ENCODE measurements around the gene EIF3L.

Gene EIF3L

GRCh38 chr22:37905534-37906363 is 56.5 kb downstream of the EIF3L start, which contains the start of gene MICALL1:
Gene MICALL1, plus strand, starts transcription at chr22:37906297. Its CDS starts 126 bp downstream, at chr22:37906423.
- peak; percentile 32 for DNase-seq (ENCODE audit: low spot score)

GRCh38 chr22:37906364-37907008 is 57.3 kb downstream of the EIF3L start:
- DNase-seq (ENCODE audit: low spot score): no peak

DNA sequence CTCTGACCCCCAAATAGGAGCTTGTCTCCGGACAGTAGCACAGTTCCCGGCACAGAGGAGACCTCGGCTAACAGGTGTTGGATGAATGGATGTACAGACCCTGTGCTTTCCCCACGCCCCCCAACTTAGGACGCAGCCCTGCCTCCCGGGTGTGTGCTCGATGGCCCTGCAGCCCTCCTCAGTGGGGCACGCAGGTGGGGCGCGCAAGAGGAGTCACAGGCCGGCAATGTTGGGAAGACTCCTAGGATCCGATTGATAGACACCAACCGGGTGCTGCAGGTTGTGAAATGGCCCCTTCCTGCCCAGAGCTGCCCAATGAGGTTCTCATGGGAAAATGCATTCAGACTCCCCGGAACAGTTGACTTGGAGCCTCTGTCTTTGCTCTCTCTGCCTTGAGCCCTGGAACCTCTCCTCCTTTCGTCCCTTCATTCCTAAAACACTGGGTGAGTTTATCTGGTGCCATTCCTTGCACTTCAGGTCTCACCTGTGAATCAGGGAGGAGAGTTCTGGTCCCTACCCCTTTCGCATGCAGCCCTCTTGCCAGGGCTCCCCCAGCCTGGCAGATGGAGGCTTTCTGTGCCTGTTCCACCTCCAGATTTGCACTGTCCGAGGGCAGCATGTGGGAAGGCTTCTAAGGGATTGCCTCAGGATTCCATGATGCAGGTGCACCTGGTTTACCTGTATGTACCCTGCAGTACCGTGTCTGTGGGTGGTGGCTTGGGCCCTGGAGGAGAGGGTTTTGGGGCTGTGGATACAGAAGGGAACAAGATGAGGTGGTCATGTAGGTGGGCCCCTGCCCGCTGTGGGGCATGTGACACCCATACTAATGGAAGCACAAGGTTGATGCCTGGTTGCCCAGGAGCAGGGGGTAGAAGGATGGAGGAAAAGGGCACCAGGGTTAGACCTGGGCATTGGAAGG is 58.1 kb downstream of the EIF3L start:
- DNase-seq (ENCODE audit: low spot score): no peak

DNA sequence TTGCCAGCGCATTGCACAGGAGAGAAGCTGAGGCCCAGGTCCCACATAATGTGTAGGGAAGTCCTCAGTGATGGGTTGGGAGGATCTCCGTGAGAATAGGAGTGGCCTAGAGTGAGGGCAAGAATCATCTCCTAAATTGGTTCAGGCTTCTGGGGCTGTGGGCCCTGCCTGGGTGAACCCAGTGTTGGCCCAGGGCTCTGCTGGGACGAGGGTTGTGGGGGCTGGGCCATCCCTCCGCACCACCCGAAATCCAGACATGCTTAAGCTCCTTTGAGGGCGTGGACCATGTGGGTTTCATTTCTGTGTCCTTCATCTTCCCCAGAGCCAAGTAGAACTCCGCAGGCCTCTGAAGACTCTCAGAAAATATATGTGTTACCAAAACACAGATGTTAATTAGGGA is 60.5 kb downstream of the EIF3L start:
- no peak for DNase-seq (ENCODE audit: low spot score)

GRCh38 chr22:37910890-37911672 is 61.9 kb downstream of the EIF3L start:
- DNase-seq (ENCODE audit: low spot score): no peak

DNA sequence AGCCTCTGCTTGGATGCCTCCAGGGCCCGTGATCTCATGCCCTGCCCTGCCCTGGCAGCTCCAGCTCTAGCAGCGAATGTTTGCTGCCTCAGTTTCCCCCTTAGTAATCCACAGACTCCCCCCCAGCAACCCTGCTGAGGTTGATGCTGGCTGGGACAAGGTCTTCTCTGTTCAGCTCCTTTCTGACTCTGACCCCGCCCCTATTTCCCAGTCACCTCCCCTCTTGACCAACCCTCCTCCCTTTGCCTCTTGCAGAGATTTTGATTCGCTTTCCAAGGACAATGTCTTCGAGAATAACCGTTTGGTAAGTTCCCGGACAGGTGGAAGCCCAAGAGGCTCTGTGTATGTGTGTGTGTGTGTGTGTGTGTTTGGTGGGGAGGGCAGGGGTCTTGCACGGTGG is 62.5 kb downstream of the EIF3L start:
- no peak for DNase-seq (ENCODE audit: low spot score)

- DNase-seq (ENCODE audit: low spot score): no peak
Measured at GRCh38 chr22:37912171-37912570, 63.0 kb downstream of the EIF3L start.

DNA sequence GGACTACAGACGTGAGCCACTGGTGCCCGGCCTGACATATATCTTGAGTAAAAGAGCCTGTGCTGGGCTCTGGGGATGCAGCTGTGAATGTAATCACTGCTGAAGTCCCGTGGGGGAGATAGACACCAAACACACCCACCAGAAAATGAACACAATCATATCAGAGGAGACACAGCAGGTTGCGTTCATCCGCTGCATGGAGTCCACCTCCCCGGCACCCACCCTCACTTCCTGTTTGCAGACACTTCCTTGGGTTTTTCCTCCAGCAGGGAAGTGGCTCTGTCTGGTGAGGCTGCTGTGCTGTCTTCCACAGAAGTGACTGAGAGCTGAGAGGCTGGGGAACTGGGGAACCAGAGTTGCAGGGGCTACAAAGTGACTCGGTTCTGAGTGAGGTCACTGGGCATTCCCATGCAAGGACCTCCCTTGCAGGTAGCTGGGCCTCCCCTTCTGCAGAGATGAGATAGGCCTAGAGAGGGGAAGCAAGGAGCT is 64.1 kb downstream of the EIF3L start:
- no peak for DNase-seq (ENCODE audit: low spot score)

- DNase-seq (ENCODE audit: low spot score): no peak
Measured at GRCh38 chr22:37916311-37916710, 67.1 kb downstream of the EIF3L start.

DNA sequence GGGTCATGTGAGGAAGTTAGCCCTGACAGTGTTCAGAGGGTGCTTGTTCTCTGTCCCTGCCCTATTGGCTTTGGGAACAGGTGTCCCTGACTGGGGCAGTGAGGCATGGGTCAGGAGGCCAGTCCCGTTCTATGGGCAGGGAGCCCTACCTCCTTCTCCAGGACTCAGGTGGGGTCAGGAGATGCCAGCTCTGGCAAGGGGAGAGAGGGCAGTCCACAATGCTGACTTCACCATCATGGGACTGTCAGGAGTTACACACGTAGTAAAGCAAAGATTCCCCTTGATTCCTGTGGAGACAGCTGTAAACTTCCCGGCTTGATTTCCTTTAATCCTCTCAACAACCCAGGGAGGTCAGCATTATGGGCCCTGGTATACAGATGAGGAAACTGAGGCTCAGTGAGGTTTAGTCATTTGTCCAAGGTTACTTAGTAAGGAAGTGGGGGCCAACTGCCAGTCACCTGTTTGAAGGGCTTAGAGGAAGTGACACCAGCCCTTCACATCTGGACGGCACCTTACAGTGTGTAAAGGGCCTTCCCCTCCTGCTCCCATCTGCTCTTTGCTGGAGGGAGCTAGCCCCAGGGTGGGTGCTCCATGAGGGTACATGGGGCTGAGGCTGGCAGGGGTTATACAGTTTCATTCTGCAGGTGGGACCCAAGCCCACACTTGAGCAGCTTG is 68.8 kb downstream of the EIF3L start:
- no peak for DNase-seq (ENCODE audit: low spot score)

DNA sequence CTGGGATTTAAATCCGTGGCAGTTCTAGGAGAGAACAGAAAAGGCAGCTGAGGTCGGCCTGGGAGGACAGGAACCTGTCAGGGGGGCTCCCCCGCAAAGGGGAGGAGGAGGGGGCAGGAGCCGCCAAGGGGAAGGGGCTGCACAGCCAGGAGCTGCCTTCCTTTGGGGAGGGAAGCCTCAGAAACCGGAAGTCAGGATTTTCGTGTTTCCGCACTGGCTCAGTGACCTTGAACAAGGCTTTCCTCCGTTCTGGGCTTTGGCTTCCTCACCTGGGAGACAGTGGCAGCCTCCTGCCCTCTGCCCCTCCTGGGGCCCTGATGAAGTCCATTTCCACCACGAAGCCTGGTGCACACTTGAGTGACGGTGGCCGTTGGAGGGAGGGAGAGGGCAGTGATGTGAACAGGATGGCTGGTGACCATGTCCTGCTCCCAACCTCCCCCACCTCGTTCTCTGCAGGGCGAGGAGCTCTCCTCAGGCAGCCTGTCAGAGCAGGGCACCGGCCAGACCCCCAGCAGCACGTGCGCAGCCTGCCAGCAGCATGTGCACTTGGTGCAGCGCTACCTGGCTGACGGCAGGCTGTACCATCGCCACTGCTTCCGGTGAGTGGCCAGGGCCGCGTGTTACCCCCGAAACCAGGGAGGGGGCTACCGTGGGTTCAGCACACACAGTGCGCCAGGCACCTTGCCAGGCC is 69.5 kb downstream of the EIF3L start:
- no peak for DNase-seq (ENCODE audit: low spot score)

GRCh38 chr22:37920126-37920525 is 70.9 kb downstream of the EIF3L start:
- no peak for DNase-seq (ENCODE audit: low spot score)

- DNase-seq (ENCODE audit: low spot score): no peak
Measured at GRCh38 chr22:37922191-37922590, 73.0 kb downstream of the EIF3L start.

DNA sequence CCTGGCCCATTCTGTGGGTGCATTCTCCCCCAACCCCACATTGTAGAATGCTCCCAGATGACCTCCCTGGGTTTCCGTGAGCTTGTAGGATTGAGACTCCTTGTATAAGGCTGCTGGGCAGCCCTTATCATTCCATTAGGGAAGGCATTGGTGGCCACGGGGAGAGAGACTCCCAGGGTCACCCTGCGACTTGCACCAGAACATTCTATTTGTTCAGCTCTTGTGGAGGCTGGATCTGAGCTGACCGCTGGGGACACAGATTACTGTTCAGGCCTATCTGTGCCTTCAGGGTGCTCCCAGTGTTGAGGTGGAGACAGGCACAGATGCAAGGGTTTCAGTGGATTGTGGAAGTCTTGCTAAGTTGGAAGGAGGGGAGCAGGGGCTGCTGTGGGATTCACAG is 74.7 kb downstream of the EIF3L start:
- no peak for DNase-seq (ENCODE audit: low spot score)

GRCh38 chr22:37924386-37925065 is 75.3 kb downstream of the EIF3L start:
- DNase-seq (ENCODE audit: low spot score): no peak

DNA sequence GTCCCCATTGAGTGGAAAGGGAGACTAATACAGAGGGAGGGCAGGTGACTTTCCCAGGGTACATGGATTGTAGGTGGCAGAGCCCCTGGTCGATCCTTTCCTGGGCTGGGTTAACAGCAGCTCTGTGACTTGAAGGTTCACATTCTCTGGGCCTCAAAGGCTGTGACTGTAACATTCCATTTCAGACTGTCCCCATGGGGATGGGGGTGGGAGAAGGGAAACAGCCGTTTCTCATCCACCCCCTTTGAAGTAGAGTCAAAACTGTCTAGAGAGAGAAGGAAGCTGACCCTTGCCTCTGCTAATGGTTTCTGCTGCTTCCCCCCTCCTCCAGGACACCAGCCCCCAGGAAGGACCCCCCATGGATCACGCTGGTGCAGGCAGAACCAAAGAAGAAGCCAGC is 76.1 kb downstream of the EIF3L start:
- no peak for DNase-seq (ENCODE audit: low spot score)

DNA sequence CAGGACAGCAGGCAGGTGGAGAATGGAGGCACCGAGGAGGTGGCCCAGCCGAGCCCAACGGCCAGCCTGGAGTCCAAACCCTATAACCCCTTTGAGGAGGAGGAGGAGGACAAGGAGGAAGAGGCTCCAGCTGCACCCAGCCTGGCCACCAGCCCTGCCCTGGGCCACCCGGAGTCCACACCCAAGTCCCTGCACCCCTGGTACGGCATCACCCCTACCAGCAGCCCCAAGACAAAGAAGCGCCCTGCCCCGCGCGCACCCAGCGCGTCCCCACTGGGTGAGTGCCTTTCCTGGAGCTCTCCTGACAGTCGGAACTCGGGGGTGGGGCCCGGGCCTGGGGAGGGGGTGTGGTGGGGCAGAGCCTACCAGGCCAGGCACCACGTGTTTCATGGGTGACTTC is 76.5 kb downstream of the EIF3L start:
- DNase-seq (ENCODE audit: low spot score): no peak

DNA sequence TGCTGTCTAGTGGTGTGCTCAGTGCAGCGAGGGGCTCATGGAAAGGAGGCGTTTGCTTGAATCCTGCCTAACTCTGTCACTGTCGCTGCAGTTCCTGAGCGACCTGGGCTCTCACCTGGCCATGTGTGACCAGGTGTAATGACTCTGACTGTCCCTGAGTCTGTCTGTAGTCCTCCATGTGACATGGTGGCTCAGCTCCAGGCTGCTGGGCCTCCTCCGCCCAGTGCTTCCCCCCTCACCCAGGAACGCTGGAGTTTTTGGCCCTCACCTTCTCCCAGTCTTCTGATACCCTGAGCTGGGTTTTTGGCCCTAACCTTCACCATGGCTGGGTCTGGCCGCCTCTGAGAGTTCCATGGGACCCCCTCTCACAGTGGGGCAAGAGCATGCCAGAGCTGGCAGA is 77.1 kb downstream of the EIF3L start:
- DNase-seq (ENCODE audit: low spot score): no peak

DNA sequence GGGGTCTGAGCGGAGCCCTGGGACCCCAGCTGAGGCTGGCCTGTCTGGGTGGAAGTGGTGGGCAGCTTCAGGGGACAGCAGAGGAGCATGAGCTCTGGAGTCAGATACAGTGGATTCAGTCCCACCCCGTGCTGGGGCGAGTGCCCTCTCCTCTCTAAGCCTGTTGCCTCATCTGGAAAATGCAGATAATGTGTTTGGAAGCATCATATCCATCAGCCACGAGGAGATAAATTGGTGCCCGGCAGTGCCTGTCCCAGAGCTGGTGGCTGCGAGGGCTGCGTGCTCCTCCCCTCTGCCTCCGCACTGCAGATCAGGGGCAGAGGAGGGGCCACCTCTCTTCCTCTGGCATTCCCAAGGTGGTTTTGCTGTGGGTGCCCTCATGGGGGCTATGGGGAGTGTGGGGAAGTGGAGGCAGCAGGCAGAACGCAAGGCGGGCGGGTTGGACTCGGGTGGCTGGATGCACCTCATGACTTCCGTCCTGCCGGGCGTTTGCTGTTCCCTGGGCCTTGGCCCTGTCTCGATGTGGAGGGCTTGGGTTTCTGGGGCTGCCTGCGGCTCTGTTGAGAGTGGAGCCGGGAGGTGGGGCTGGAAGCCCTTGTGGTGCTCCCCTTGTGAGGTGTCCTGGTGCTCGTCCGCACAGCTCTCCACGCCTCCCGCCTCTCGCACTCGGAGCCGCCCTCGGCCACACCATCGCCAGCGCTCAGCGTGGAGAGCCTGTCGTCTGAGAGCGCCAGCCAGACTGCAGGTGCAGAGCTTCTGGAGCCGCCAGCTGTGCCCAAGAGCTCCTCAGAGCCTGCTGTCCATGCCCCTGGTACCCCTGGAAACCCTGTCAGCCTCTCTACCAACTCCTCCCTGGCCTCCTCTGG is 77.8 kb downstream of the EIF3L start:
- DNase-seq (ENCODE audit: low spot score): peak; percentile 43
